Liver (tissue), 3 donors: Measurements from ENCODE around the gene ENHO.
"Not testable (repeated sequence)": the region's sequence is repeated elsewhere in the genome, so short reads cannot be mapped to it uniquely, and the experiment has no call there.

Experiments
- ATF3 ChIP-seq: IDR thresholded peaks from 2 replicates; pipeline ENCODE4 v1.6.1; 2016; ENCODE audit warnings: antibody characterized with exemption
- CTCF ChIP-seq: fragments of 150-350 bp; IDR thresholded peaks from 2 replicates; pipeline ENCODE4 v1.5.1; 2017; ENCODE audit warnings: improper control_type of control experiment, low read depth, low read length; ENCODE audit not compliant: missing input control
- MAX ChIP-seq: IDR thresholded peaks from 2 replicates; pipeline ENCODE4 v1.6.1; 2016; ENCODE audit warnings: antibody characterized with exemption
- REST ChIP-seq: IDR thresholded peaks from 2 replicates; pipeline ENCODE4 v1.6.1; 2016; ENCODE audit warnings: antibody characterized with exemption, mild to moderate bottlenecking
- SP1 ChIP-seq: IDR thresholded peaks from 2 replicates; pipeline ENCODE4 v1.6.1; 2018; ENCODE audit warnings: antibody characterized with exemption, mild to moderate bottlenecking
- YY1 ChIP-seq: IDR thresholded peaks from 2 replicates; pipeline ENCODE4 v1.6.1; 2016; ENCODE audit warnings: antibody characterized with exemption, mild to moderate bottlenecking
- donor health status: healthy.
- donor health status: healthy.

- TF ChIP-seq CTCF, YY1, SP1, ATF3, MAX, REST: not testable (repeated sequence)
Measured at GRCh38 chr9:34482746-34483145, 40.0 kb downstream of the ENHO start.
